ENCODE data around the gene PODXL2. TPM values are rescaled to one million over a fixed set of nuclear protein-coding genes. Genes with fewer than 3 reads are reported as not detected.

Gene PODXL2, protein sequence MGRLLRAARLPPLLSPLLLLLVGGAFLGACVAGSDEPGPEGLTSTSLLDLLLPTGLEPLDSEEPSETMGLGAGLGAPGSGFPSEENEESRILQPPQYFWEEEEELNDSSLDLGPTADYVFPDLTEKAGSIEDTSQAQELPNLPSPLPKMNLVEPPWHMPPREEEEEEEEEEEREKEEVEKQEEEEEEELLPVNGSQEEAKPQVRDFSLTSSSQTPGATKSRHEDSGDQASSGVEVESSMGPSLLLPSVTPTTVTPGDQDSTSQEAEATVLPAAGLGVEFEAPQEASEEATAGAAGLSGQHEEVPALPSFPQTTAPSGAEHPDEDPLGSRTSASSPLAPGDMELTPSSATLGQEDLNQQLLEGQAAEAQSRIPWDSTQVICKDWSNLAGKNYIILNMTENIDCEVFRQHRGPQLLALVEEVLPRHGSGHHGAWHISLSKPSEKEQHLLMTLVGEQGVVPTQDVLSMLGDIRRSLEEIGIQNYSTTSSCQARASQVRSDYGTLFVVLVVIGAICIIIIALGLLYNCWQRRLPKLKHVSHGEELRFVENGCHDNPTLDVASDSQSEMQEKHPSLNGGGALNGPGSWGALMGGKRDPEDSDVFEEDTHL
- total RNA-seq, result 10 to 100 TPM in 3 of 4 donors, 1 to 10 TPM in 1; 9.7 to 18.9 (median 15.9) TPM

DNA sequence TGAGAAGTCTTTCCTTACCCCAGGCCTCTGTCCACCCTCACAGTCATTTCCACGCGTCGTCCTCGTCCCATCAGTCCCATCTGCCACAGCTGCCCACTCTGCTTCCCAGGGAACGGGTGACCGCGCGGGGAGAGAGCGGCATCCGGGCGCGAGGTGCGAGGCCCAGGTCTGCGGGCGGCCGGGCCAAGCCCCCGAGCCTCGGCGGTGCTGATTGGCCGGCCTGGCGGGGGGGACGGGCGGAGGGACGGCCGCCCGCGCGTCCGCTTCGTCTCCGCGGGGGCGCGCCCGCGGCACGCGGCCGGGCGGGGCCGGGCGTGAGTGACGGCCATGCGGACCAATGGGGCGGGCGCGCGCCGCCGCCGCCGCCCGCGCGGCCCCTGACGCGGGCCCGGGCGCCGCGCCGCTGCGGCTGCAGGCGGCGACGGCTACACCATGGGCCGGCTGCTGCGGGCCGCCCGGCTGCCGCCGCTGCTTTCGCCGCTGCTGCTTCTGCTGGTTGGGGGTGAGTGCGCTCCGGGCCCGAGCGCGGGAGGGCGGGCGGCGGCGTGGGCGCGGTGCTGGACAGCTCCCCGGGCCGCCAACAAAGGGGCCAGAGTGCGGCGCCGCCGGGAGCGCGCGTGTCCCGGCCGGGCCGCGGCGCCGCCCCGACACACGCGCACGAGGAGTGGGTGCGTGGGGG is at the start of gene PODXL2:
Gene PODXL2 (plus strand): TSS at position 398 of the 679 bp plus-strand sequence. CDS start 35 bp downstream, at position 433.
- Histone ChIP-seq H3K4me3 (peak within 1 kb of the TSS; percentile 35 to 52 (median 44)), H3K36me3 (no peaks in the 10 kb centered on the region), H3K27me3 (peaks cover 10% of the 10 kb centered on the region), H3K9me3 (no peaks in the 10 kb centered on the region), H3K4me1 (peaks cover 11 to 13% (median 12%) of the 10 kb centered on the region in 4 donors), H3K27ac (no peak within 1 kb of the TSS)
- 9 to 50% methylated on average over 4 to 77 of the region's 105 CpGs for WGBS, 2 donors (ENCODE audit: low coverage in 1 of 2)
- intact Hi-C loops (cut with DNase I; ENCODE audit: low total_unique reads) (no loop called here), in situ Hi-C loops (cut with MboI; ENCODE audit: low pct_ligation_motif_present in 1 of 4, low pct_unique_long_range_greater_than_20kb in 1 of 4, low sequenced_read_pairs in 3 of 4) (no loop called here)
- TF ChIP-seq EP300 (IDR thresholded peaks at IDR 0.05; ENCODE audit: low read depth) (no peak), POLR2AphosphoS5 (IDR thresholded peaks at IDR 0.05) (no peak), POLR2A (IDR thresholded peaks at IDR 0.05) (no peak)
- TF ChIP-seq, protein P1, sequence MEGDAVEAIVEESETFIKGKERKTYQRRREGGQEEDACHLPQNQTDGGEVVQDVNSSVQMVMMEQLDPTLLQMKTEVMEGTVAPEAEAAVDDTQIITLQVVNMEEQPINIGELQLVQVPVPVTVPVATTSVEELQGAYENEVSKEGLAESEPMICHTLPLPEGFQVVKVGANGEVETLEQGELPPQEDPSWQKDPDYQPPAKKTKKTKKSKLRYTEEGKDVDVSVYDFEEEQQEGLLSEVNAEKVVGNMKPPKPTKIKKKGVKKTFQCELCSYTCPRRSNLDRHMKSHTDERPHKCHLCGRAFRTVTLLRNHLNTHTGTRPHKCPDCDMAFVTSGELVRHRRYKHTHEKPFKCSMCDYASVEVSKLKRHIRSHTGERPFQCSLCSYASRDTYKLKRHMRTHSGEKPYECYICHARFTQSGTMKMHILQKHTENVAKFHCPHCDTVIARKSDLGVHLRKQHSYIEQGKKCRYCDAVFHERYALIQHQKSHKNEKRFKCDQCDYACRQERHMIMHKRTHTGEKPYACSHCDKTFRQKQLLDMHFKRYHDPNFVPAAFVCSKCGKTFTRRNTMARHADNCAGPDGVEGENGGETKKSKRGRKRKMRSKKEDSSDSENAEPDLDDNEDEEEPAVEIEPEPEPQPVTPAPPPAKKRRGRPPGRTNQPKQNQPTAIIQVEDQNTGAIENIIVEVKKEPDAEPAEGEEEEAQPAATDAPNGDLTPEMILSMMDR (IDR thresholded peaks at IDR 0.05), result no peak
- DNase-seq, result peak; percentile 53

DNA sequence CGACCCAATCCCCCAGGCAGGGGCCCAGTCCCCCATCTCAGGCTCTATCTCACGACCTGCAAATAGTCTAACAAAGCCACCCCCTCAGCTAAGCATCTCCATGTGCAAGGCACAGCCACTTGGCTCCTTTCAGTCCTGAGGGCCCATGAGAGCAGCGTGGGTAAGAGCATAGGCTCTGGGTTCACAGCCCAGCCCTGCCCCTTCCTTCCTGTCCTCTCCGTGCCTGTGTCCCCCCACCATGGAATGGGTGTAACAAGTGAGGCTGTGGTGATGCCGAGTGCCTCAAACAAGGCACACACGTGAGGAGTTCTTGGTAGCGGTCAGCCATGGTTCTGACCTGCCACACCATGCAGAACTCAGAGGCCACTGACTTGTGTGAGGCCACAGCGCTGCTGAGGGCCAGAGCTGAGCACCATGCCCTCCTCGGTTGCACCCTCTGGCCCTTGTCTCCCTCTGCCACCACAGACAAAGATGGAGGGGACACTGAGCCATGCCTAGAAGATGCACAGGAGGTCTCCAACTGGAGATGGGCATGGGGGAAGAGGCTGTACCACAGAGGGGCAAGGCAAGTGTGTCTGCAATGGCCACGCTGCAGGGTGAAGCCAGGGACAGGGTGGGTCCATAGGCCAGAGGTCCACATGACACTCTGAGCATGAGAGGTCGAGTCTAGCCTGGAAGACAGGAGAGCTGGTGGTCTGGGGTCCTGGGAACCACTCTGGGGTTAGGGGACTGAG is 48.5 kb upstream of the PODXL2 start:
- H3K4me1 ChIP-seq, result peaks cover 0 to 3% (median under 1%) of the 10 kb centered on the region in 4 donors
- no peaks in the 10 kb centered on the region for H3K36me3 ChIP-seq
- in situ Hi-C loops (cut with MboI; ENCODE audit: low pct_ligation_motif_present in 1 of 4, low pct_unique_long_range_greater_than_20kb in 1 of 4, low sequenced_read_pairs in 3 of 4), result no loop called here
- intact Hi-C loops (cut with DNase I; ENCODE audit: low total_unique reads), result no loop called here
- DNase-seq, result no peak
- no peaks in the 10 kb centered on the region for H3K27me3 ChIP-seq
- H3K4me3 ChIP-seq, result no peak overlapping the region
- no peak overlapping the region for H3K27ac ChIP-seq
- WGBS, 2 donors (ENCODE audit: low coverage in 1 of 2), result 84 to 91% methylated on average over 4 to 11 of the region's 11 CpGs
- TF ChIP-seq, protein P1 (IDR thresholded peaks at IDR 0.05), result no peak
- TF ChIP-seq POLR2A (IDR thresholded peaks at IDR 0.05), result no peak
- no peak for TF ChIP-seq EP300 (IDR thresholded peaks at IDR 0.05; ENCODE audit: low read depth)
- TF ChIP-seq POLR2AphosphoS5 (IDR thresholded peaks at IDR 0.05), result no peak
- no peaks in the 10 kb centered on the region for H3K9me3 ChIP-seq

DNA sequence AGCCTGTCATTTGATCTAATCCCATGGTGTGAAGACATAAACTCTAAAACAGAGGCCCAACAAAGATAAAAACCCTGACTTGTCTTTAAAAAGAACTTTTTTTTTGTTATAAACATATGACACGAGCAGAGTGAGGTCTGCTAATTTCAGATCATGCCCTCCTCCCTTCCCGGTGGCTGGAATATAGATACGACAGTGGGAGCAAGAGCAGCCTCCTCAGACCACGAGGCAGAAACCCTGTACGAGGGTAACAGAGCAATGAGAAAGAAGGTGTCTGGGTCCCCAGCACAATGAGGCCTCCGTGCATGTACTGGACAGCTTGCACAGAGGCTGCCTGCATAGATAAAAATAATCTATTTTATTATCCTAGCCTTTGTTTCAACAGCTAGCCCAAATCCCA is 44.3 kb upstream of the PODXL2 start:
- no peak for TF ChIP-seq EP300 (IDR thresholded peaks at IDR 0.05; ENCODE audit: low read depth)
- no peak for TF ChIP-seq POLR2AphosphoS5 (IDR thresholded peaks at IDR 0.05)
- TF ChIP-seq POLR2A (IDR thresholded peaks at IDR 0.05), result no peak
- TF ChIP-seq, protein P1 (IDR thresholded peaks at IDR 0.05), result no peak
- intact Hi-C loops (cut with DNase I; ENCODE audit: low total_unique reads) (no loop called here), in situ Hi-C loops (cut with MboI; ENCODE audit: low pct_ligation_motif_present in 1 of 4, low pct_unique_long_range_greater_than_20kb in 1 of 4, low sequenced_read_pairs in 3 of 4) (no loop called here)
- WGBS, 2 donors (ENCODE audit: low coverage in 1 of 2), result 92% methylated on average over 6 of the region's 6 CpGs; no CpG with 5 or more reads in 1 of the 2 donors
- no peaks in the 10 kb centered on the region for H3K9me3 ChIP-seq
- H3K4me1 ChIP-seq, result peaks cover 10 to 31% (median 22%) of the 10 kb centered on the region in 4 donors
- DNase-seq, result no peak
- no peak overlapping the region for H3K4me3 ChIP-seq
- no peaks in the 10 kb centered on the region for H3K27me3 ChIP-seq
- no peak overlapping the region for H3K27ac ChIP-seq
- no peaks in the 10 kb centered on the region for H3K36me3 ChIP-seq

Measured in transverse colon (tissue), 4 donors.